ENCODE results near the gene ZNF580. TPM values are rescaled to one million over a fixed set of nuclear protein-coding genes. Genes with fewer than 3 reads are reported as not detected.

Gene ZNF580
- total RNA-seq, 4 donors from 2014 or later, result 11.4 to 20.5 (median 13.8) TPM

GRCh38 chr19:55655648-55656040 lies 14.8 kb downstream of the ZNF580 start:
- TF ChIP-seq CTCF (IDR thresholded peaks at IDR 0.05), result no peak
- ATAC-seq (ENCODE audit: low FRiP score) (no peak), DNase-seq (ENCODE audit: low spot score) (no peak)

- ATAC-seq (ENCODE audit: low FRiP score) (no peak), DNase-seq (ENCODE audit: low spot score) (no peak)
- TF ChIP-seq CTCF (IDR thresholded peaks at IDR 0.05), result no peak
Observed at GRCh38 chr19:55656552-55656951, 15.8 kb downstream of the ZNF580 start.

GRCh38 chr19:55656988-55657747 lies 16.4 kb downstream of the ZNF580 start:
- no peak for TF ChIP-seq CTCF (IDR thresholded peaks at IDR 0.05)
- no peak for DNase-seq (ENCODE audit: low spot score)
- ATAC-seq (ENCODE audit: low FRiP score), result no peak

GRCh38 chr19:55658846-55659459 lies 18.2 kb downstream of the ZNF580 start:
- DNase-seq (ENCODE audit: low spot score) (no peak), ATAC-seq (ENCODE audit: low FRiP score) (no peak)
- TF ChIP-seq CTCF (IDR thresholded peaks at IDR 0.05), result no peak

- DNase-seq (ENCODE audit: low spot score) (no peak), ATAC-seq (ENCODE audit: low FRiP score) (no peak)
- TF ChIP-seq CTCF (IDR thresholded peaks at IDR 0.05), result no peak
Observed at GRCh38 chr19:55659822-55660221, 19.0 kb downstream of the ZNF580 start.

GRCh38 chr19:55660404-55660803 lies 19.6 kb downstream of the ZNF580 start:
- no peak for ATAC-seq (ENCODE audit: low FRiP score)
- TF ChIP-seq CTCF (IDR thresholded peaks at IDR 0.05), result no peak
- no peak for DNase-seq (ENCODE audit: low spot score)

- DNase-seq (ENCODE audit: low spot score) (no peak), ATAC-seq (ENCODE audit: low FRiP score) (no peak)
- no peak for TF ChIP-seq CTCF (IDR thresholded peaks at IDR 0.05)
Observed at GRCh38 chr19:55660991-55661390, 20.2 kb downstream of the ZNF580 start.
